HT-29 (cell line): ENCODE results near the gene C1orf116. TPM values are rescaled to one million over a fixed set of nuclear protein-coding genes. Genes with fewer than 3 reads are reported as not detected.

Experiments used
- DNase-seq: peaks from one replicate; pipeline ENCODE4 v3.0.0-alpha.2; 2015; ENCODE audit warnings: low spot score
- total RNA-seq: library from RNA; depleted of rRNA; stranded (reverse); fragments of >200 nt; shearing (Covaris generic); gene quantifications from 2 replicates; pipeline ENCODE4 v1.2.3, GENCODE V29; 2014; rRNA removed

C1orf116 gene
- 45.7 and 47.1 TPM in 2 replicates for total RNA-seq

DNA sequence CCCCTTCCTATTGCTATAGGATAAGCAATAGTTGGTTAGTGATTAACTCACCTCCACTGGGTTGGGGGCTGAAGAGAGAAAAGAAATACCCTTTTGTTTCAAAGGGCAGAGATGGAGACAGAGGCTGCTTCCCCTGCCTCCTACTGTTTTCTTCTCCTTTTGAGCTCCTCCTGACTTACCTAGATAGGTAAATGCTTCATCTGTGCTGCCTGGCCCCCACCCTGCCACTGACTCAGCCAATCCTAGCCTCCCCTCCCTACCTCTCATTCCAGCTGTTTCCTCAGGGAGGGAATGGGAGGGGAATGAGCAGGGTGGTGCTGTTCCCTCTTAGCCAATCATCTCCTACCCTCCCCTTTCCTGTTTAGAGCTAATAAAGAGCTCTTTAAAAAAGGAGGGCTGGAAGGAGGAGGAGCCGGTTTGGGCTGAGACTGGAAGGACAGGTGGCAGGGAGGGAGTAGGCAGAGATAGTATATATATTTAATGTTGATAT, at the start of gene C1orf116:
Gene C1orf116 (minus strand): TSS at position 229 of the 490 bp plus-strand sequence. CDS start 5,158 bp downstream, outside the sequence.
- DNase-seq, result peak; percentile 97

GRCh38 chr1:207081806-207082205, 49.2 kb upstream of the C1orf116 start:
- no peak for DNase-seq

DNA sequence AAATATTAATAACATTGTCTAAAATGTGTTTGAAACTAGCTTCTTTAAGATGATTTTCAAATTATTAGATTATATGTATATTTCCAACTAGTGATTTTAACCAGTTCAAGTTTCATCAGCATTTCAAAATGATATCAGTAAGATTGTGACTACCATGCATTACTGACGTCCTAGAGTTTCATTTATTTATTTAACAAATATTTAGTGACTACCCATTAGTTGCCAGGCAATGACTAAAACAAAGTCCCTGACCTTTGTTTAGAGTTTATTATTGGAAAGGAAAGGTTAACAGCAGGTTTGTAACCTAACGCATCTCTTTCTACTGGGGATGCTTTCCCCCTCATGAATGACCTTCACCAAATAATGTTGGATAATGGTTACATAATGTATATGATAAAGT, 48.5 kb upstream of the C1orf116 start:
- no peak for DNase-seq

GRCh38 chr1:207079706-207080241, 47.2 kb upstream of the C1orf116 start:
- DNase-seq, result no peak

DNA sequence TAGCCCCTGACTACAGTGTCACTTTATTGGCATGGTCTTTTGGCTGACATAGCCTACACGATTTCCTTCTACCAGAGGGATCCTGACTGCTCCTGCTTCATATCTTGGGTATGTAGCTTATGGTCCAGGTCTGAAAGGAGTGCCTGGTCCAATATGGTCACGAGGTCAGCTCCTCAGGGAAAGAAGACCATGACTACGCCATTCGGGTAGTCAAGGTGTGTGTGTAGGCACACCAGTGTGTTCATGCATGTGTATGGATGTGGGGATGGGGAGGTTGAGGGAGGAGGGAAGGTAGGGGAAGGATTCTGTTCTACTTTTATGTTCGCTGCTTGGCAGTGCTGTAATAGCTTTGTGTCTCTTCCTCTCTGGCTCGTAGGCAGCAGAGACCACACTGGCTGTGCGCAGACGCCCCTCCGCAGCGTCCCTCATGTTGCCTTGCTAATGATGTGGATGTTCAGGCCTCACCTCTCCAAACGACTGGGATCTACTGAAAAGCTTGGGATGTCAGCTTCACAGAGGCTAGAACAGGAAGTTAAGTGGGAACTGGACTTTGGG, 46.1 kb upstream of the C1orf116 start:
- DNase-seq, result no peak

- peak; percentile 95 for DNase-seq
These were observed 45.2 kb upstream of the C1orf116 start for GRCh38 chr1:207077470-207078377.

GRCh38 chr1:207077012-207077411, 44.5 kb upstream of the C1orf116 start:
- no peak for DNase-seq

DNA sequence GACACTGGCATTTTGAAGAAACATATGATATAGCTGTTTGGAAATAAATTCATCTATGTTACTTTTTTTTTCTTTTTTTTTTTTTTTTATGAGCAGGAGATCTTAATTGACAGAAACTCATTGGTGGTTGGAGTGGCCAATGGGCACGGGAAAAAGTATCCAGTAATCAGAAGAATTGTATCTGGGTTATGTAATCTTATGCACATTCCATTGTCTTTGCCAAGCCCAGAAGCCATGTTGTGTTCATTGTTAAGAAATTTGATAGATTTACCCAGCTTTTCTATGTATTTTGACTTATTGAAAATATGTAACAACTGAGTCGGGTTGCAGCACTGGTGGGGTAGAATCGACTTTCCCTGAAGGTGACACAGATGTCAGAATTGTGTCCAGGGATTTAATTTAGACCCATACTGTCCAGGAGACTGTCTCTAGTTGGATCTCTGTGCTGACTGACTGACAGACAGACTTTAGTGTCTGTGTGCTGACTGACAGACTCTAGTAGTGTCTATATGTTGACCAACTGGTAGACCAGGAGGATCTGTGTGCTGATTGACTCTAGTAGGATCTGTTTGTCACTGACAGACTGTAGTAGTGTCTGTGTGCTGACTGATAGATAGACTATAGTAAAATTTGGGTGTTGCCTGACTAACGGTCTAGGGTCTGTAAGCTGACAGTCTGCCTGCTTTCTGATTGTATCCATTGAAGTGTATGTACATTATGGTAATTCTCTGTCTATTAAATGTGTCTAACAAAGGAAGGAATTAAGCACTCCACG, 43.8 kb upstream of the C1orf116 start:
- no peak for DNase-seq

GRCh38 chr1:207073906-207074820, 41.6 kb upstream of the C1orf116 start:
- DNase-seq, result no peak

- no peak for DNase-seq
These were observed 39.7 kb upstream of the C1orf116 start for GRCh38 chr1:207072233-207072632.

DNA sequence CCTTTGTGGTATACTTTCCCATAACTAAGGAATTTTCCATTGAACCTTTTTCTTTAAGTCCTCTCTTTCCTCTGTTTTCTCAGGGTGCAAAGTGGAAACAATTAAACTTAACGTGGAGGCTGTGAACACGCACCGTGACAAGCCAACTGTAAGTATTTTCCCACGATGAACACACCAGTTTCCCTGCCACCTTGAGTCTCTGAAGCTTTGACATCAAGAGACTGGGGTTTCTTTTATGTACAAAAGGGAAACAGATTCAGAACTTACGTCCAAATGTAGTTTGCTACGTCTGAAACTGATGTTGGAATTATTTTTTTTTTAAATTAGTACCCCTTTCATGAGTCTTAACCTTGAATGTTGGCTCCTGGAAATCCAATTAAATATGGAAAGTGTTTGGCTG, 38.9 kb upstream of the C1orf116 start:
- no peak for DNase-seq

- DNase-seq, result no peak
These were observed 38.3 kb upstream of the C1orf116 start for GRCh38 chr1:207070811-207071210.

DNA sequence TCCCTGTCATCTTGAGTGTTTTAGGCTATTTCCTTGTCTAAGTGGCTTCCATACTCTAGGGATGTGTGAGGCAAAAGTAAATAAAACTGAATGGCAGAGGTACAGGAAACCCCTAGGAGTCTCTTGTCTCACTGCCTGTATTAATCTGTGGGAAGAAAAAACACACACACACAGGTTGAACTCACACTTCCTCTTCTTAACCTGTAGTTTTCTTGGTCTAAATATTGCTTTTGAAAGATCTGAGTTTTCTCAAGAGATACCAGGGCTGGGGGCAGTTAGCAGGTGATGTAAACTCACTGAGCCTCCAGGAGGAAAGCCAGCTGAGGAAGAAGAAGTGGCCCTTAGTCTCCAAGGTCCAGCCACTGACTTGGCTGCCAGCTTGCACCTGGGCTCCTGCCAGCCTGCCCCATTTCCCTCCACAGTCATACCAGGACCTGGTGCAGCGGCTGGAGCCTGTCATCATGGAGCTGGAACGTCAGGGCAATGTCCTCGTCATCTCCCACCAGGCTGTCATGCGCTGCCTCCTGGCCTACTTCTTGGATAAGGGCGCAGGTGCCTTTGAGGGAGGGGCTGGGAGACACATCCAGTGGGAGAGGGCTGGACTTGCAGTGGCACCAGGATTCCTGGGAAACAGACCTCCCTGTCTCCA, 37.4 kb upstream of the C1orf116 start:
- DNase-seq, result no peak

DNA sequence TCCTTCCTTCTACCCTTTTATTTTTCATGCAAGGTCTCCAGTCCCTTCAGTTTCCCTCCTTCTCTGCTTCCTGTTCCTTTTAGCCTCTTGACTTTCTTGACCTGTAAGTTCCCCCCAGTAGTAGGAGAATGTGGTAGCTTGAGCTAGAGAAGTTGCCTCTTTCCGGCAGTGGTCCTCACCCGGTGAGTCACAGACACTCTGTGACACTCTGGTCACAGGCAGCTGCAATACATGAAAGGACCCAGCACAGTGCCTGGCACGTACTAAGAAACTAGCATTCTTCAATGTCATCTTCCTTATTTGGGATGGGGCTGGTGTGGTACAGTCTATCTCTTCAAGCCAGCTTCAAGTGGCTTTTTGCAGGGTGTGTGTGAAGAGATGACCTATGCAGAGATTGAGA, 36.5 kb upstream of the C1orf116 start:
- DNase-seq, result no peak

DNA sequence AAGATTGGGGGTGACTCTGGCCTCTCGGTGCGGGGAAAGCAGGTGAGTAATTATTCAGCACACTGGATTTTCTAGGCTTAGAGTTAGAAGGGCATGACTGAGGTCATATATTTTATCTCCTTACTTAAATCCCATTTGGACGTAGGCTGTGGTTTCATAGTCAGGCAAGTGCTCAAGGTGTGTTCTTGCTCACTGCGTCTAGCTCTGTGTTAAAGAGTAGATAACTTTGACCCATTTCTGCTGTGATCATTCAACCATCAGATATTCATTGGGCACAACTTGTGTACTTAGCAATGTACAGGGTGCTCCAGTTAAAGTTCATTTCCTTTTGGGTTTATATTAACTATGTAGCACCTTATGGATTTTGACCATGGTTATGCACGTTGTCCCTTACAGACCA, 35.1 kb upstream of the C1orf116 start:
- DNase-seq, result no peak

DNA sequence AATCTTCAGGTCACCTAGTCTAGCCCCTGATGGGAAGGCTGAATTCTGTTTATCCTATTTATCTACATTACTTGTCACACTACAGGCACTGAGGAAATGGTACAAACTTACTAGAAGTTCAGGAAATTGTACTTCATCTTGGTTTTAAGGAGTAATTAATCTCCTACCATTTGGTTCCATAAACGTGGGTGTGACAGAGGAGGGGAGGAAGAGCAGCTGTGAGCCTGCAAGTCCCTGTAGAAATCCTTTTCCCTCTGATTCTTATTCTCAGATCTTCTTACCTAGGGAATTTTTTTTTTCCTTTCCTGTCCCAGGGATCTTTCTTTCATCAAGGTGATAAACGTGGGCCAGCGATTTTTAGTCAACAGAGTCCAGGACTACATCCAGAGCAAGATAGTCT, 34.6 kb upstream of the C1orf116 start:
- DNase-seq, result no peak

- no peak for DNase-seq
These were observed 32.0 kb upstream of the C1orf116 start for GRCh38 chr1:207064561-207064960.

GRCh38 chr1:207063014-207063413, 30.5 kb upstream of the C1orf116 start:
- no peak for DNase-seq

DNA sequence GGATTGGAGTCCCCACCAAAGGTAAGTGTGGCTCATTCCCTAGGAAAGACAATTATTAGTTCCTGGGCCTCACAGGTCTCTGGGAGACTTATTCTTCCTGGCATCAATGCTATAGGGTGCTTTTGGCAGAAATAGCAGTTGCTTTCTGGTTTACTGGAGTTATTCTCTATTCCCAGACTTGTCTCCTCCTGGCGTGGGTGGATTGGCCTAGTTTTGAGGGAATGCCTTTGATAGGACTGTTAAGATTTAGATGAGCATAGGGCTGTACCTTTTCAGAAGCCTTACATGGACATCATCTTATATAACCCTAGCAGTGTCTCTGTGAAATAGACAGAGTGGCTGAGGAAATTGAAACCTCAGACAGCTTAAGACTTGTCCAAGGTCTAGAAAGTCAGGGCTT, 29.5 kb upstream of the C1orf116 start:
- DNase-seq, result no peak

- DNase-seq, result no peak
These were observed 28.0 kb upstream of the C1orf116 start for GRCh38 chr1:207060596-207060995.
